ENCODE results near the gene KRTAP10-6.
"Not testable (repeated sequence)": the region's sequence is repeated elsewhere in the genome, so short reads cannot be mapped to it uniquely, and the experiment has no call there.

Gene KRTAP10-6

DNA sequence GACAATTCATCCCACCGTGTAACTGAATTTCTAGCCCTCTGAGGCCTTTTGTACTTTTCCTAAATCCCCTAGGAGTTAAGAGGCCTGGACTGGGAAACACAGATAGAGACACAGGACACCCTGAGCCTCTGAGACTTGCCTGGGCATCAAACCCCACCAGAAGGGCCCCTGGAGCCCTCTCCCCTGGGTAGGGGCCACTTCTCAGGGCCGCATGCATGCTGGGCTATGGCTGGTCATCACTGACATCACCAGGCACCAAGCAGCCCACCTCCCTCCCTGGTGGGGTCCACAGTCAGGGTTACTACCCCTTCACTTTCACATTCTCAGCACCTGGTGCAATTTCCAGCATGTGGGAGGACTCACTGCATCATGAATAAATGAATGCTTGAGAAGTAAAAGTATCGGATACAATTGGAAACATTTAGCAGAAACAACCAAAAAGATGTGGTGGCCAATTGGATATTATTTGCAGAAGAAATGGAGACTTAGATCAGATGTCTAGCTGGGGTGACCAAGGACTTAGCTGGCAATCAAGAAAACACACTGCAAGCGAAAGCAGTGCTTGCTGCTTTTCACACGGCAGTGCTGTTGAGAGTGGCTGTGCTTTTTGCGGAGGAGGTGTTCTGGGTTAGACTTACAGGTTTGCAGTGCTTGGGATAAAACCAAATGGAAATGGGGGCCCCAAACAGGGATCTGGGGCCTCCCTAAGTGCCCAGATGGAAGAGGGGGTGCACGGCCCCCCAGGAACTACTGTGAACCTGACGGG is 7.1 kb upstream of the KRTAP10-6 start:
- no peak for DNase-seq

DNA sequence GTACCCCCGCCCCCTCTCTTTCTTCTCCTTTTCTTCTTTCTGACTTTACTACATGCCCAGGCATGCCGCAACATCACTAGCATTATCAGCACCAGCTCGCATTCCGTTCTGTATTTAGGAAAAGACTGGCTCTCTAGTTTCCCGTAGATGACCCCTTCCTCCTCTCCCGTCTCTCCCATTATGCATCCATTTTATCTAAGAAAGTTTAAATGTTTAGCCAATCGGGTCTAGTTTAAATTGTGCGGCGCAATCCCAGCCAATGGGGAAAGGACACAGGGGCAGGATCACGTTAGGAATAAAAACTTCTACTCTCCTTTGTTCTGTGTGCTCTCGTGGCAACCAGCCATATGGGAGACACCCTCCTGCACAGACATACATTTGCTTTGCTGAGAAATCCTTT is 5.8 kb upstream of the KRTAP10-6 start:
- DNase-seq = no peak

- no peak for DNase-seq
Measured at GRCh38 chr21:44596068-44596725, 3.9 kb upstream of the KRTAP10-6 start.

DNA sequence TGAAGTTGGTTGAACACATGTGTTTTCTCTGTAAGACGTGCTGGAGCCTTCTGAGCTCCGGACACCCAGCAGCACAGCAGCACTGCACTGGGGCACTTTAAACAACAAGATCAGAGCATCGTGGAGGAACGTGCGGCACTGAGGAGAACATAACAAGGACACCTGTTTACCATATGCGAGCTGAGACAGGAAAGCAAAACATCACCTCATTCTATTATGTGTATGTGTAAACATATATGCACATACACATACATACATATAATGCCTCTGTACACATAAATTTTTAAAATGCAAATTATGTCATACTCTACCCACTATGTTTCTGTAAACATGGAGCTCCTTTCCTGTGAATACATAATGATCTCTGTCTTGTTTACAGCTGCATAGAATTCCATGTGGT is 3.2 kb upstream of the KRTAP10-6 start:
- DNase-seq = no peak

DNA sequence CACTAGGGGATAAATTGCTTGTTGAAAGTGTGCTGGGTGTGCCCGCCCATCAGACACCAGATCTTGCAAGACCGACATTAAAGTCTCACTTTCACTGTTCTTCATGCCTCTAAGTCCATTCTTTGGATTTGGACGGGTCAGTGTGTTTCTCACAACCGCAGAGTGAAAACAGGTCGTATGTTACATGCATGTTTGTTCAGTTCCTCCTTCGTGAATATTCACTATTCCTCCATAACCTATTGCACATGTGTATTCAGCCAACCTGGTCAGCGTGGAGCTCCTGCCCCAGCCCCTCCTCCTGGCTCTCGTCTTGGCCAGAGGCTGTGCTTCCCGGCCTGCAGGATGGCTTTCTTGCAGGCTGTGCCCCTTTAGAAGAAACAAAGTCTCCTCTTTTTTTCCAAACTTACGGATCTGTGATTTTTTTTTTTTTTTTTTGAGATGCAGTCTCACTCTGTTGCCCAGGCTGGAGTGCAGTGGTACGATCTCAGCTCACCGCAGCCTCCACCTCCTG is 2.2 kb upstream of the KRTAP10-6 start:
- no peak for DNase-seq

GRCh38 chr21:44593598-44594405 is 1.5 kb upstream of the KRTAP10-6 start:
- no peak for DNase-seq

DNA sequence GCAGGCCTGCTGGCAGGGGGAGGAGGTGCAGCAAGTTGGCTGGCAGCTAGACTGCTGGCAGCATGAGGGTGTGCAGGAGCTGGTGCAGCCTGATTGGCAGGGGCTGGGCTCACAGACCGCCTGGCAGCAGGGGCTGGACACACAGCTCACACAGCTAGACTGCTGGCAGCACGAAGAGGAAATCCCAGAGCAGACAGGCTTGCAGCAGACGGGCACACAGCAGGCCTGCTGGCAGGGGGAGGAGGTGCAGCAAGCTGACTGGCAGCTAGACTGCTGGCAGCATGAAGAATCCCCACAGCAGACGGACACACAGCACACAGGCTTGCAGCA is 539 bp downstream of the KRTAP10-6 start:
- not testable (repeated sequence) for DNase-seq

GRCh38 chr21:44590897-44591800 is 1.2 kb downstream of the KRTAP10-6 start:
- not testable (repeated sequence) for DNase-seq

DNA sequence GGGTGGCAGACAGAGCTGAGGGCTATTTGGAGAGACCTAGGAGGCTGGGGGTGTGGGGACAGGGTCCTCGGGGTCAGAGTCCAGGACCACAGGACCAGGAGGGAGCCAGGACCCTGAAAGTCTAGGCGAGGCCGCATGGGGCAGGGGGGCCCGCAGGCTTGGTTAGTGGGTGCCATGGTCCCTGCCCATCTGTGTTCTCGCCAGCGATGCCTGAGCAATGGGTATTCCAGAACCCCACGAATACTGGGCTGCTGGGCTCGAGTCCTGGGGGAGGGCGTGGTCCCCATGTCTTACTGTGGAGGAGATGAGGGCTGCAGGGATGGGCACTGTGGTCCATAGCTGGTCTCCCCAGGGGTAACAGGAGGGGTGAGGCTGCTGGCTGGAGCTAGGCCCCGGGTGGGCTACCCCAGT is 2.0 kb downstream of the KRTAP10-6 start:
- DNase-seq = no peak

DNA sequence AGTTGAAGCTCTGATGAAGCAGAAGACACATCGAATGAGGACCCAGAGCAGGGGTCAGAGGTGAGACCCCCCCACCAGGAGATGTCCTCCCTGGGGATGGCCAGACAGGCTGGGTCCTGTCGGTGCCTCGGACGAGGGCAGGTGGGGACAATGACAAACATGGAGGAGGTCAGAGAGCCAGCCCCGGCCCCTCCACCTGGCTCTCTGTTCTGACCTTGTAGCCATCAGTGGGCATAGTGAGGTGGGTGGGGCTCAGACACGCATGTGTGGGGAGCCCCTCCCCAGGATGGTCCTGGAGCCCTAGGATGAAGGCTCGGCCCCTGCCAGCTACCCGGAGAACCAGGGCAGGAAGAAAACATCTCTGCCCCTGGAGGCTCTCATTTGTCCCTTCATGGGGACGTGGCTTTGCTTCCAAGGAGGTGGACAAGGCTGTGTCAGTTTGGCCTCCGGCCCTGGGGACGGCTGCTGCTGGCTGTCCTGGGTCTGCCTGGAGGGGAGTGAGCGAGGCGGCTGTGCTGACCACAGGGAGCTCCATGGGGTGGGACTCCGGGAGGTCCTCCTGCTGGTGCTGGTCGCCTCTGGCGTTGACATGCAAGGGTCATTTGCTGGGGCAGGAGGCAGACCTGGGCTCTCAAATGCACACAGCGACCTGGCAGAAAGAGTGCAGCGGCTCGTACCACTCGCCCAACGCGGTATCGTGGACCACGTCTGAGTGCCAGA is 2.6 kb downstream of the KRTAP10-6 start:
- no peak for DNase-seq

GRCh38 chr21:44589094-44589493 is 3.2 kb downstream of the KRTAP10-6 start:
- DNase-seq = no peak

DNA sequence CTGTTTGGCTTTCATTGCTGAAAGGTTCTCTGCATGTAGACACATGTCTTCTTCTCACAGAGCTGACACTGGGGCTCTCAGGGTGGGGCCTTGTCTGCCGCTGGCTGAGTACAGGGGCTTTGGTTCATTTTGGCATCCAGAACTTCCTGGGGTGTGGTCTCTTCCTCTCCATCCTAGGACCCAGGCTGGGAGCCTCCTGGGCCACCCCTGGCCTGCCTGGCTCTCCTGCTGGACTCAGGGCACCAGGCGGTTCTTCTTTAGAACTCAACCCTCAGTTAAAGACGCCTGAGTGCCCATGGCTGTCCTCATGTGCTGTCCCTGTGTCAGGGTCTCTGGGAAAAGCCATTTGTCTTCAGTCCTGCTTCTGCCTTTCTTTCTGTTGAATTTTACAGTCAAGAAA is 6.4 kb downstream of the KRTAP10-6 start:
- no peak for DNase-seq

- DNase-seq = no peak
Measured at GRCh38 chr21:44583800-44584147, 8.5 kb downstream of the KRTAP10-6 start.

GRCh38 chr21:44583089-44583799 is 9.1 kb downstream of the KRTAP10-6 start:
- no peak for DNase-seq

GRCh38 chr21:44582055-44582454 is 10.2 kb downstream of the KRTAP10-6 start:
- DNase-seq = no peak

DNA sequence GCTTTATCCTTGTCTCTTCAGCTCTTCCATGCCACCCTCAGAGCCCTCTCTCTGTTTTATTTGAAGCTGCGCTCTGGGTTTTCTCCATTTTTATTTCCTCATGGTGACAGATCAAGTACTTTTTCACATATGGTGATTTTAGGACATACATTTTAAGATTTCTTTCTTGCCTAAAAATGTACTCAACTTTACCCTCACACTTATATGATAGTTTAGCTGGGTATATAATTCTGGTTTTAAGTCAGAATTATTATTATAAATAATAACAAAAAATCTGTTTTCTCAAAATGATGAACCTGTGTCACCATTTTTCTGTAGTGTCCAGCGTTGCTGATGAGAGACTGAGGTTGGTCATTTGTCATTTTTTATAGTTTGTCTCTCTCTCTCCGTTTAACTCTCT is 11.1 kb downstream of the KRTAP10-6 start:
- no peak for DNase-seq

DNA sequence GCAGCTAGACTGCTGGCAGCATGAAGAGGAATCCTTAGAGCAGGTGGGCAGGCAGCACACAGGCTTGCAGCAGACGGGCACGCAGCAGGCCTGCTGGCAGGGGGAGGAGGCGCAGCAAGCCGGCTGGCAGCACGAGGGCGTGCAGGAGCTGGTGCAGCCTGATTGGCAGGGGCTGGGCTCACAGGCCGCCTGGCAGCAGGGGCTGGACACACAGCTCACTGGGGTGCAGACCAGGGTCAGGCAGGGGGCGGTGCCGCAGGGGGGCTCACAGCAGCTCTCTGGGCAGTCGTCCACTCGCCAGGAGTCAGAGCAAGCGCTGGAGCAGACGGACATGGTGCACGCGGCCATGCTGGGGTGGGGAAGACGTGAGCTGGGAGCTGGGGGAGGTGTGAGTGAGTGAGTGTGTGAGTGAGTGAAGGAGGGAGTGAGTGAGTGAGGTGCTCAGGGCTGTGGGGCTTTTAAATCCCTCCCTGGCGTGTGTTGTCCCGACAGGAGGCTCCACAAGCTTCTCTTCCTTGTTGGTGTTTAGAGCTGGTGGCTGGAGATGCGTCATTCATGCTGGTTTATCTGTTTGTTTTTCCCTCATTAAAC is 12.0 kb downstream of the KRTAP10-6 start, which contains the start of gene KRTAP10-5:
TSS of gene KRTAP10-5 (minus strand) at position 374 of the 591 bp plus-strand sequence. CDS start at position 348, 26 bp downstream.
- not testable (repeated sequence) for DNase-seq

DNA sequence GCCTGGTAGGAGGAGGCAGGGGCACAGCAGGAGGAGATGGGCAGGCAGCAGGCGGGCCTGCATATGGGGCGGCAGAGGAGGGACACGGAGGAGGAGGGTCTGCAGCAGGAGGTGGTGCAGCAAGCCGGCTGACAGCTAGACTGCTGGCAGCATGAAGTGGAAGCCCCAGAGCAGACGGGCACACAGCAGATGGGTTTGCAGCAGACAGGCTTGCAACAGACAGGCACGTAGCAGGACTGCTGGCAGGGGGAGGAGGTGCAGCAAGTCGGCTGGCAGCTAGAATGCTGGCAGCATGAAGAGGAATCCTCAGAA is 12.5 kb downstream of the KRTAP10-6 start:
- DNase-seq = no peak

- no peak for DNase-seq
Measured at GRCh38 chr21:44579056-44579832, 13.1 kb downstream of the KRTAP10-6 start.

Measured in effector CD4-positive, alpha-beta T cell (primary cell).